ENCODE data around the gene CD3D.
A peak's percentile ranks its signal among the peaks of the same experiment; 100 is the strongest.

CD3D gene

DNA sequence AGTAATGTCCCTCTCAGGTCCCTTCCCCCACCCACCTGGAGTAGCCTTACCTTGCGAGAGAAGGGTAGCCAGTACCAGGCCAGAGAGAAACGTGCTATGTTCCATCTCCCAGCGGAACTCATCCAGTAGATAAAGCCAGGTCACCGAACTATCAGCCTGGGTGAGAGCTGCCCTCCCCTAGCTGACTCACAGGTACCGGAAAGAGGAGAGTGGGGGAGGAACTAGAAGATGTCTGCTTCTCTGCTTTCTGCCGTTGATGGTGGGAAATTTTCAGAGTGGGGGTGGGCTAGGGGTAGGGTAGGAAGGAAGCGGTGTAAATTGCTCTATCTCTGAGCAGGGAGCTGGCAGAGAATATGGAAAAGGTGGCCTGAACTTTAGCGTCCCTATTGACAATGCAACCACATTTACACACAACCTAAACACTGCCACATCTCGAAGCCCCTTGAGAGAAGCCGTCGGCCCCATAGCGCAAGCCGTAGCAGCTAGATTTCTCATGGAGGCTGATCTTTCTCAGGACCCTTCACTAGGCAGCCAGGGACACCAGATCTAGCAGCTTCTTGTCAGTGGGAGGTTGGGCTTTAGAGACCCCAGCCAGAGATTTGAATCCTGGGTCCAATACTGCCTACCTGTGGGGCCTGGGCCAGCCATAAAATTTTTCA is at the start of gene CD3D:
TSS of gene CD3D (minus strand) at position 203 of the 659 bp plus-strand sequence. CDS start at position 105, 98 bp downstream.
- DNase-seq (ENCODE audit: low read depth) = peak; percentile 52

DNA sequence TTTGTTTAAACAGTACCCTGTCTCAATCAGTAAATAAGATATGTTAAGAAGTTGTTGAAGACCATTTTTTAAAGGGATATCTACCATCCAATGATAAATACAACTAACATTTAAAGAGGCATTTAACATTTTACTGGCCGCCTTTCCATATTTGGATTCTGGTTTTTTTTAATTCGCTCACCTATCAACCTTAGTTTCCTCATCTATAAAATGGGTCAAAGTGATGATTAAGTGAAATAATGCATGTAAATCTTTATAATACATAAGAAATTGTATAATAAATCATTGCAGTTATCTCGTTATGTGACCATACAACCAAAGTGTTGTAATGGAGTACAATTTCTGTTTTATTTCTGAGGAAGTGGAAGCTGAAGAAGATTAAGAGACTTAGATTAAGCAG is 41.2 kb upstream of the CD3D start:
- no peak for DNase-seq (ENCODE audit: low read depth)

DNA sequence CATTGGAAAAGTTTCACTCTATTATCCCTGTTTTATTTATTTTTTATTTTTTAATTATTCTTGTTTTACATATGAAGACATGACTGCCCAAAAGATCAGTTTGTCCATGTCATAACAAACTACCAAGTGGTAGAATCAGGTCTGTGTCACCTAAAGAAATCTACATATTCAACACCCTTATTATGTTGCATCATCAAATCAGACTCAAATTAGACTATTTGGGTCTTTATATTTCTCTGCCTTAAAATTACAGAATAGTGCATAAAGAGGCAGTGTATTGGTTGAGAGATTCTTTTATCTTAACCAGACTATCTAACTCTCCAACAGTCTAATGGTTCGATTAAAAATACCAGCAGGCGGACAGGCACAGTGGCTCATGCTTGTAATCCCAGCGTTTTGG is 40.4 kb upstream of the CD3D start:
- DNase-seq (ENCODE audit: low read depth) = no peak

DNA sequence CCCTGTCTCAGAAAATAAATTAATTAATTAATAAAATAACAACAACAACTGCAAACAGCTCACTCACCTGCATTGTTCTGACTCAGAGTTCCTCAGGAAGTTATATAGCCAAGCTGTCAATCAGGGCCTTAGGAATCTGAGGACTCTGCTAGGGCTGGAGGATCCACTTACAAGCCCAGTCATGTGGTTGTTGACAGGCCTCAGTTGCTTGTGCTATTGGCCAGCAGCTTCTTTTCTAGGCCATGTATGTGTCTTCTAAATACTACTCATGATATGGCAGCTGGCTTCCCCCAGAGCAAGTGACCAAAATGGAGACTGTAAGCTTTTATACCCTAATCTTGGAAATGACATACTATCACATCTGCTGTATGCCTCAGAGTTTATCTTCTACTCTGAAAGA is 38.1 kb upstream of the CD3D start:
- DNase-seq (ENCODE audit: low read depth) = no peak

DNA sequence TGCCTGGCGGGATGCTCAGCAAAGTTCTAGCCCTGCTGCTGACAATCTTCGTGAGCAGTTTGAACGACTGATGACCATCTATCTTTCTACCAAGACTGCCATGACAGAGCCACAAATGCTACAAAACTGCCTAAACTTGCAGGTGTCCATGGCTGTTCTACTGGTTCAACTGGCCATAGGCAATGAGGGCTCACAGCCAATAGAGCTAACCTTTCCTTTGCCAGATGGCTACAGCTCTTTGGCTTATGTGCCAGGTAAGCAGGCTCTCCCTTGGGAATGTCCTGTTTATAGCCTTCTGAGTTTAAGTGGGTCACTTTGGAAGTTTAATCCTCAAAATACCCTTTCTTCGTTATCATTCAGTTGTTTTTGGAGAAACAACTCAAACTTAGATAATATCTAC is 37.0 kb upstream of the CD3D start:
- DNase-seq (ENCODE audit: low read depth) = no peak

DNA sequence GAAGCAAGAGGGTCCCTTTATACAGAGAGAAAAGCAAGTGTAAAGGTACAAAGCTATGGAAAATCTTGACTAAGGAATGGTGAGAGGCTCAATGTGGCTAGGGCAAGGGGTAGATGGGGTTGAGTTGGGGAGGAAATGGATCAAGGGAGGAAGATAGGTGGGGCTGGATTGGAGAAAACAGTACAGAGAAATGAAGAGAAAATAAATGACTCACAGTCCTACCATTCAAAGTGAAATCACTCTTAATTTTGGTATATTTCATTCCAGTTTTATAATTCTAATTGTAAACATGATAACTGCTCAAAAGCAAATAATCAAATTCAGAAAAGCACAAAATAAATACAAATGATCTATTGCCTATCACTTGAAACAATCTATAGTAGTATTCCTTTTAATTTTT is 33.5 kb upstream of the CD3D start:
- no peak for DNase-seq (ENCODE audit: low read depth)

DNA sequence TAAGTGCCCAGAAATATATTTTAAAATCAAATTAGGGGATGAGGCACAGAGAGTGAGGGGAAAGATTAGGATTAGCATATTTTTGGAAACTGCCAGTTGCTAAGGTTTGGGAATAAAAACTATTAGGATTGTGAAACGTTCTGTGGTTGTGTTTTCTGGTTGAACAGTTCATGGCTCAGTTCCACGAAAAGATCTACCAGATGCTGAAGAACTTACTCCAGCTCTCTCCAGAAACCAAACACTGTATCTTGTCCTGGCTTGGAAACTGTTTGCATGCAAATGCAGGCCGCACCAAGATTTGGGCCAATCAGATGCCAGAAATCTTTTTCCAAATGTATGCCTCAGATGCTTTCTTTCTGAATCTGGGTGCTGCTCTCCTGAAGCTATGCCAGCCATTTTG is 32.2 kb upstream of the CD3D start:
- no peak for DNase-seq (ENCODE audit: low read depth)

DNA sequence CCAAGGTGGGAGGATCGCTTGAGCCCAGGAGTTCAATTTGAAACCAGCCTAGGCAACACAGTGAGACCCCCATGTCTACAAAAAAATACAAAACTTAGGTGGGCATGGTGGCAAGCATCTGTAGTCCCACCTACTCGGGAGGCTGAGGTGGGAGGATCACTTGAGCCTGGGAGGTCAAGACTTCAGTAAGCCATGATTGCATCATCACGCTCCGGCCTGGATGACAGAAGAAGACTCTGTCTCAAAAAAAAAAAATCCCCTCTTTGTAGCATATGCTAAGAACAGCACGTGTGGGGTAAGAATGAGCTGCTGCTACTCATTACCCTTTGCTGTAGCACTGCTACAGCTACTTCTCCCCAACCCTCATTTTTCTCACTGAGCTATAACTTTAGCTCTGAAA is 31.4 kb upstream of the CD3D start:
- no peak for DNase-seq (ENCODE audit: low read depth)

DNA sequence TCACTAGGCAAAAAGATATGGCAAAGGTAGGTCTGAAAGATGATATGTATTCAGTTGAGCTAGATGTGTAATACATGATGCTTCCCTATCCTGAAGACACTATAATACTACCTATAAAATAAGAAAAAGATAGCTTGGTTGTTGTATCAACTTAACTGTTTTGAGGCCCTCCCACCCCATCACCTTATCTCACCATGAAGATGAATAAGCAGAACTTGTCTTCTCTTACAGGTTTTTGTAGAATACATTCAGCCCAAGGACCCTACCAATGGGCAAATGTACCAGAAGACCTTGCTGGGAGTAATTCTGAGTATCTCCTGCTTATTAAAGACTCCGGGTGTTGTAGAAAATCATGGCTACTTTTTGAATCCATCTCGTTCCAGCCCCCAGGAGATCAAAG is 30.8 kb upstream of the CD3D start:
- no peak for DNase-seq (ENCODE audit: low read depth)

DNA sequence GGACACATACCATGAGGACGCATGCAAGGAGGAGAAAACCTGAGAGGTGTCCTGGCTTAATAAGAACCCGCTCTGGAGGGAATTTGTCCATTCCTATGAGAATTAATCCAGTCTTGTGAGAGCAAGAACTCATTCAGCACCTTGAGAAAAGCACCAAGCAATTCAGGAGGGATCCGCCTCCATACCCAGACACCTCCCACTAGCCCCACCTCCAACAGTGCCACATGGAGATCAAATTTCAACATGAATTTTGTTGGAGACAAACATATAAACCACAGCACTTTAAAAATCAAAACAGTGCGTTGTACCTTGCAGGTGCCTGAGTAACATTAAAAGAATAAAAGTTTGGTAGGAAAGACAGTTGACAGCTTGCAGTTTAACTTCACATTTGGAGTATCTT is 28.3 kb upstream of the CD3D start:
- no peak for DNase-seq (ENCODE audit: low read depth)

DNA sequence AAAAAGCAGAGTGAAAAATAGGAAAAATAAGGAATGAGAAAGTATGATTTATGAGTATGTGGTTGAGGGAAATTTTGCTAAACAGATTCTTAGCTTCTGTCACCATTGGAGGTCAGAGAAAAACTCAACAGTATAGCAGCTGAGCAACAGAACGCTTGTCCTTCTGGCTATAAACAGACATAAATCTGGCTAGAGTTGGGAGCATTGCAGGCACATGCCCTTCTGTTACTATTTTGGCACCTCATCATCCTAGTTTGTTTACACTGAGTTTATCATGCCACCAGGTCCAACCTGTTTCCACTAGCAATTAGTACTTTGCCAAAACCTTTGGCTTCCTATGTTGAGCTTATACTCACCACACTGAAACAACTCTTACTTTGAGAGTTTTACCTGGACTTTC is 23.8 kb upstream of the CD3D start:
- no peak for DNase-seq (ENCODE audit: low read depth)

DNA sequence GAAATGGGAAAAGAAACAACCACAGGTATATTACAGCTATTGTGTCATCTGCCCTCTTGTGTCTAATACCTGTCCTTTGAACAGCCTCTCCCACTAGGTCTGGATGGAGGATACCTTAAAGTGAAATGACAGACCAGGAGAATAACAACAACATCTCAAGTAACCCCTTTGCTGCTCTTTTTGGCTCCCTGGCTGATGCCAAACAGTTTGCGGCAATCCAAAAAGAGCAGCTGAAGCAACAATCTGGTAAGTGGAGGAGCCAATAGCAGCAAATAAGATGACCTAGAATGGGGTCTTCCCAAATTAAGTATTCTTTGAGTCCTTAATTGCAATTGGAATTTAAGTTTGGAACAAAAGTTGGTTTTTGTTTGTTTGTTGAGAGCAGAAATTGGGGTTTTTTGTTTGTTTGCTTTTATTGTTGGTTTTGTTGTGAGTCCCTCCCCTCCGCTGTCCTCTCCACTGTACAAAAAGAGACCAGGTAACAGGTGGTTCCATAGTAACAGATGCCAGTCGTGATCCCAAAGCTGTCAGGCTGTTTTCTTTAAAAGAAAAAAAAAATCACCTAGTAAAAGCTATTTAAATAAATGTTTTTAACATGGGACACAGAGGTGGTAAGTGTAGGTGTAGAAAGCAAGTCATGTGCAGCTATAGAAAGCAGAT is 22.6 kb upstream of the CD3D start:
- DNase-seq (ENCODE audit: low read depth) = no peak

DNA sequence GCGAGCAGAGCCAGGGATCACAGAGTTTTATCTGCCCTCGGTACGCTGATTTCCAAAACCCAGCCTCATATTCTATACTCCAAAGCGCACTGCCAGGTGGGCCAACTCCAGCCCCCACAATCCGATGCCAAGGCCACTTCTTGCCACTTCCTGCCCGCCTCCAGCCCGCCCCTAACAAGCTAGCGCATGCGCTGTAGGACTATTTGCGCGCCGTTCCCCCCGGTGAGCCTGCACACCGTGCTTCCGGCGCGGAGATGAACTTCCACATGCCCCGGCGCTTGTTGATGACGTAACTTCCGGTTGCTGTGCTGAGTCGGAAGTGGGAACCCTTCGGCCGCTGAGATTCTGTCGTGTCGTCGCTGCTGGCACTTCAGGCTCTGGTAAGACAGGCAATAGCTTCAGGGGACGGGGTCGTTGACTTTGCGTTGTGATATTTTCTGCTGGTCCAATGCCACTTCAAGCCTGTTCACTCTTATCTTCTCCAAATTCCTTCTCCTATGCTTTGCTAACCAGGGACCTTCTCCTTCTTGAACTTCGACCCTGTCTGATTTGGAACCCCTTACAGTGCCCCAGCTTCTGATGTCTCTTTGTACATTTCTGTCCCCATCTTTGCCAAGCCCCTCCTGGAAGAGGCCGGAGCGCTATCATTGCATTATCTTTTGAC is 16.9 kb upstream of the CD3D start, which contains the start of gene UBE4A:
TSS of gene UBE4A (plus strand) at position 306 of the 664 bp plus-strand sequence. CDS start 5,481 bp downstream, outside the sequence.
- peak; percentile 98 for DNase-seq (ENCODE audit: low read depth)

DNA sequence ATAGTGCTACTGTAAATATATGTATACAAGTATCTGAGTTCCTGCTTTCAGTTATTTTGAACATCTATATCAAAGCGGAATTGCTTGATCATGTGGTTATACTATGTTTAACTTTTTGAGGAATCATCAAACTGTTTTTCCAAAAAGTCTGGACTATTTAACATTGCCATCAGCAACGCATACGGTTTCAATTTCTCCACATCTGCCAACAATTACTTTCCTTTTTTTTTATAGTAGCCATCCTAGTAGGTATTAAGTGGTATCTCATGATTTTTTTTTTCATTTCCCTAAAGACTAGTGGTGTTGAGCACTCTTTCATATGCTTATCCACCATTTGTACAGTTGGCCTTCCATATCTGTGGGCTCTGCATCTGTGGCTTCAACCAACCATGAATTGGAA is 15.6 kb upstream of the CD3D start:
- no peak for DNase-seq (ENCODE audit: low read depth)

DNA sequence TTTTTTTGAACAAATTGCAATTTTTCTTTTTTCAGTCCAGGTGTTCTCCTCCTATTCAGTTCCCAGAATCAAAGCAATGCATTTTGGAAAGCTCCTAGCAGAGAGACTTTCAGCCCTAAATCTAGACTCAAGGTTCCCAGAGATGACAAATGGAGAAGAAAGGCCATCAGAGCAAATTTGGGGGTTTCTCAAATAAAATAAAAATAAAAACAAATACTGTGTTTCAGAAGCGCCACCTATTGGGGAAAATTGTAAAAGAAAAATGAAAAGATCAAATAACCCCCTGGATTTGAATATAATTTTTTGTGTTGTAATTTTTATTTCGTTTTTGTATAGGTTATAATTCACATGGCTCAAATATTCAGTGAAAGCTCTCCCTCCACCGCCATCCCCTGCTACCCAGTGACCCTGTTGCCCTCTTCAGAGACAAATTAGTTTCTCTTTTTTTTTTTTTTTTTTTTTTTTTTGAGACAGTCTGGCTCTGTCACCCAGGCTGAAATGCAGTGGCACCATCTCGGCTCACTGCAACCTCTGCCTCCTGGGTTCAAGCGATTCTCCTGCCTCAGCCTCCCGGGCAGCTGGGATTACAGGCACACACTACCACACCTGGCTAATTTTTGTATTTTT is 10.7 kb upstream of the CD3D start:
- no peak for DNase-seq (ENCODE audit: low read depth)

DNA sequence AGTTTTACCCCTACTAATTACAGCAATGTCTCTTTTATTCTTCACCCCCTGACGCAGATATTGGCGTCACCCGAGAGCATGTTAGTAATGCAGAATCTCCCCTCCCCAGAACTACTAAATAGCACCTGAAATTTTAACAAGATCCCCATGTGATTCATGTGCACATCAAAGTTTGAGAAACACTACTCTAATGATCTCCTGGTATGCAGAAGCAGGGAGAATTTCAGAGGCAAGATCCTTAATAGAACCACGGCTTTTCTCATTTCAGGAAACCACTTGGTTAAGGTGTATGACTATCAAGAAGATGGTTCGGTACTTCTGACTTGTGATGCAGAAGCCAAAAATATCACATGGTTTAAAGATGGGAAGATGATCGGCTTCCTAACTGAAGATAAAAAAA is 7.0 kb upstream of the CD3D start:
- no peak for DNase-seq (ENCODE audit: low read depth)

DNA sequence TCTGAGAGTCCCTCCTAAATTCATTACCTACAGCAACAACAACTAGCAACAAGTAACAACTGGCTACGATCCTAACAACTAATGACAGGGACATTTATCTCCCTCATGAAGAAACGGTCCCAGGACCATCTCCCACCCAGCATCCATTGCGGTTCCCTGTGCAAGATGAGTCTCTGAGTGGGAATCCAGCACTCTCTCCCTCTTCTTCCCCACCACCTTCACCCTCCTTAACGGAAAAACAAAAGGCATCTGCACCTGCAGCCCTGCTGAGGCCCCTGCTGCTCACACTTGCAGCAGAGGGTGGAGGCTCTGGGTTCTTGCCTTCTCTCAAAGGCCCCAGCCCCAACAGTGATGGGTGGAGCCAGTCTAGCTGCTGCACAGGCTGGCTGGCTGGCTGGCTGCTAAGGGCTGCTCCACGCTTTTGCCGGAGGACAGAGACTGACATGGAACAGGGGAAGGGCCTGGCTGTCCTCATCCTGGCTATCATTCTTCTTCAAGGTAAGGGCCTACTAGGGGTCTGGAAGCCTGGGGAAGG is 1.5 kb upstream of the CD3D start, which contains the start of gene CD3G:
TSS of gene CD3G (plus strand) at position 364 of the 535 bp plus-strand sequence. CDS start at position 444, 80 bp downstream.
- DNase-seq (ENCODE audit: low read depth) = peak; percentile 53

DNA sequence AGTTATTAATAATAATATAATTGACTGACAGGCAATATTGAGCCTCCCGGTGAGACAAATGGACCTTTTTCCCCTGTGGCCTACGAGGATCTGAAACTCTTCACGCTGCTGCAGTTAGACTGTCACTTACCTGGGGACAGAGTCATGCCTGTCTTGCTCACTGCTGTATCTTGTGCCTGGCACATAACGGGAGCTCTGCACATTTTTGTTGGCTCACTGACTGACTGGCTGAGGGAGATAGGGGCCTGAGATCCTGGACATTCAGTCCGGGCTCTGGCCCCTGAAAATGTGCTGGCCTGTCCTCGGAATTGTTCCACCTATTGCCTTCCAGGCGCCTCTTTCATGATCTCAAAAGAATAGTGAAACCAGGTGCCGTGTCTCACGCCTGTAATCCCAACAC is 743 bp upstream of the CD3D start:
- DNase-seq (ENCODE audit: low read depth) = no peak

DNA sequence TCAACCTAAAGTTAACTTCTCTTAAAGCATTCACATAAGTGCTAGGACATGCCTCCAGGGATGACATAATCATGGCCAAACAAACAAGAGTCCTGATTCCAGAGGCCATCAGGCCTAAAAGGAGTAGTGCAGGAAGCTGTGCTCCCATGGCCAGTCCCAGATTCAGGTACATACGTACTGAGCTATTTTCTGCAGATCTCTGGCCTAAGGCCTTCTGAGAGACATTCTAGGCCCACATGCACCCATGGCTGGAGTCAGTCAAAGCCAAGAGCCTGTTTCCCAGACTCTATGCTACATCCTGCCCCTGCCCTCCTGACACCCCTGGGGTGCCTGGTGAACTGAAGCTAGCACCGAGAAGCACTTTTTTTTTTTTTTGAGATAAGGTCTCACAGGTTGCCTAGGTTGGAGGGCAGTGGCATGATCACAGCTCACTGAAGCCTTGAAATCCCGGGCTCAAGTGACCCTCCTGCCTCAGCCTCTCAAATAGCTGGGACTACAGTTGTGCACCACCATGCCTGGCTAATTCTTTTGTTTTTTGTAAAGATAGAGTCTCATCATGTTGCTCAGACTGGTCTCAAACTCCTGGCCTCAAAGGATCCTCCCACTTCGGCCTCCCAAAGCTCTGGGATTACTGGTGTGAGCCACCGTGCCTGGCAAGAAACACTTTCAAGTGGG is 553 bp downstream of the CD3D start:
- DNase-seq (ENCODE audit: low read depth) = no peak

DNA sequence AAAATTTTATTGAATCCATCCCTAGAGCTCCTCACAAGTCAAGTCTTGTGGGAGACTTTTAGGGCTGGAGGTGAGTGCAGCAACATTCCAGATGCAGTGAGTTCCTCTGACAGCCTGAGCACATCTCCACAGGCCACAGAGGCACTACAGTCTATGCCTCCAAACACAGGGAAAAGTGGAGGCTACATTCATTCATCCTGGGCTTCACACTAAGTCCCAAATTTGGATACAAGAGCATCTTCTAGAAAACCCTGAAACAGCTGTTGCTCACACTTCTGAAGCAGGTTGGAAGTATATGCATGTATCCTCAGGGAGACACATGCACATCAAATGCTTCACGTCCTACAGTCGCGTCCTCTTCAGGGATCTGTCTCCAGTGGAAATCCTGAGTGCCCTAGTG is 1.2 kb downstream of the CD3D start:
- no peak for DNase-seq (ENCODE audit: low read depth)

DNA sequence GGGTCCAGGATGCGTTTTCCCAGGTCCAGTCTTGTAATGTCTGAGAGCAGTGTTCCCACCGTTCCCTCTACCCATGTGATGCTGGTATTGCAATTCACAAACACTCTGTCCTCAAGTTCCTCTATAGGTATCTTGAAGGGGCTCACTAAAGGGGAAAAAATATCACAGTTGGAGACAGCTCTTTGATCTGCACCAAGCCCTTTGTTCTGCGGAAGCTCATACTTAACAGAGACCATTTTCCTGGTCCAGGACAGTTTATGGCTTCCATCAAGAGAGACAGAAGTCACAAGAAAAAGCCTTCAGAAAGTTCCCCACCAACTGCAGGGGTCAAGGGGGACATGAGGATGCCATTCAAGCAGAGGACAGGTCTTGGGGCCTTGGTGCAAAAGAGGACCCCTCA is 2.1 kb downstream of the CD3D start:
- DNase-seq (ENCODE audit: low read depth) = no peak

Measured in stimulated activated CD8-positive, alpha-beta memory T cell treated with anti-CD3 and anti-CD28 coated beads, Interleukin-12 subunit alpha, Interleukin-12 subunit beta, amount 100 ng/mL, for 1 hour (primary cell).